GM18907 (cell line): ENCODE results near the gene ALDH16A1.

Experiments
- ATAC-seq: cut with Tn5 transposase; IDR thresholded peaks from one replicate; pipeline ENCODE4 v1.9.1; 2021; ENCODE audit warnings: mild to moderate bottlenecking, moderate library complexity; ENCODE audit not compliant: unreplicated experiment

ALDH16A1 gene

DNA sequence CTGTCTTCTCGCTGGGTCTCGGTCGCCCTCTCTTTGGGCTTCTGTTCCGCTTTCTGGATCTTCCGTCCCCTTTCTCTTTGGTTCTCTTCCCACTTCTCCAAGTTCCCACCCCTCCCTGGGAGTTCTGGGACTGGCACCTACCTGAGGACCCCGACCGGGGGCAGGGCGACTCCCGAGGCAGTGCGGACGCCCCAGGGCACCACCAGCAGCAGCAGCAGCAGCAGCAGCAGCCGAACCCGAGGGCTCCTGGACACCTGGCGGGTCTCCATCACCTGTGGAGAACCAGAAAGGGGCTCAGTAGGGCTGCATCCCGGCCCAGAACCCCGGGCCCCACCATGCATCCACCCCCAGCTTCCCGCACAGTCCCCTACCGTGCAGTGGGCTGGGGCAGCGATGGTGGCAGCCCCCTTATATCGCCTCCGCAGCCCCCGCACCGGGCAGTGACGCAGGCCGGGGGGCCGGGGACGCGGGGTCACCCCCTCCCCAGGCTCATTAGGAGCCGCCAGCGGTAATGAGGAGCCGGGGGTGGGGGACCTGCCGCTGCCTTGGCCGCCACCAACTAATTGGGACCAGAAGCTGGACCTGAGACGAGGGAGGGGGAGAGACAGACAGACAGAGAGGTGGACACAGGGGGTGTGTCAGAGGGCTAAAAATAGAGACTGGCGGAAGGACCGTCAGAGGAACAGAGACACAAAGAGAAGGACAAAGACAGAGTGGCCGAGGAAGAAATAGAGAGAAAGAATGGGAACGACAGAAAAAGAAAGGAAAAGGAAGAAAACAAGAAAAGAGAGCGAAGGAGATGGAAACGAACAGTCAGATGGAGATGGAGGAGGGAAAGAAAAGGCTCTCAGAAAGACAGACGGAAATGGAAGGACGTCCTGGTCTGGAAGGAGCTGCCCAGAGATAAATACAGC lies 29.7 kb upstream of the ALDH16A1 start, which contains the start of gene PTH2:
TSS of gene PTH2 (minus strand) at position 371 of the 914 bp plus-strand sequence. CDS start at position 269, 102 bp downstream.
- ATAC-seq = no peak

DNA sequence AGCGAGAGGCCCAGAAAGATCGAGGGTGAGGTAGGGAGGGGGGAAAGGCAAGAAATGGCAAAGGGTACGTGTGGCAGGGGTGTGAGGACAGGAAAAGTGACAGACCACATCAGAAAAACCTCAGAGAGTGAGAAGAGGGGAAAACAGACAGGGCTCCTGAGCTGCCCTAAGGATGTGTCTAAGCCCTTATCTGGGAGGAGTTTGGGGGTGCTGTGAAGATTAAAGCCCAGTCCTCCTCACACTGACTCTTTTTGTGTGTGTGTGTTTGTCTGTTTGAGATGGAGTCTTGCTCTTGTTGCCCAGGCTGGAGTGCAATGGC lies 29.1 kb upstream of the ALDH16A1 start:
- ATAC-seq = no peak

DNA sequence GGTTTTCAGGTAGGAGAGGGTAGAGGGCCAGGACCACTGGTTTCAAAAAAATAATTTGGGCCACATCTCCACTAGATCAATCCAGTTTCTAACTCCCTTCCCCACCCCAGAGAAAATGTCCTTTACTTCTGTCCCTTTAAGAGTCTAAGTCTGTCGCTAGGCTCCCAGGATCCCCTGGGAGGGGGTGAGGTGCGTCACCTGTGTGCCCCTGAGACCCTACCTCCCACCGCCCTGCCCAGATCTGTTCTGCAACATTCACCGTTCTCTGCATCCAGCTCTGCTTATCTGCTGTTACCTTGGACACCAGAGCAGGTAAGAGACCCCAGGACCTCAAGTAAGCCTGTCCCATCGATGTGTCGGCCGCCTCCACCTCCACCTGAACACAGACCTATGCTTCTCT lies 27.8 kb upstream of the ALDH16A1 start, which contains the start of gene GFY:
TSS of gene GFY (plus strand) at position 211 of the 400 bp plus-strand sequence. CDS start 1,043 bp downstream, outside the sequence.
- ATAC-seq = no peak

GRCh38 chr19:49425922-49426592 lies 27.0 kb upstream of the ALDH16A1 start:
- ATAC-seq = no peak

DNA sequence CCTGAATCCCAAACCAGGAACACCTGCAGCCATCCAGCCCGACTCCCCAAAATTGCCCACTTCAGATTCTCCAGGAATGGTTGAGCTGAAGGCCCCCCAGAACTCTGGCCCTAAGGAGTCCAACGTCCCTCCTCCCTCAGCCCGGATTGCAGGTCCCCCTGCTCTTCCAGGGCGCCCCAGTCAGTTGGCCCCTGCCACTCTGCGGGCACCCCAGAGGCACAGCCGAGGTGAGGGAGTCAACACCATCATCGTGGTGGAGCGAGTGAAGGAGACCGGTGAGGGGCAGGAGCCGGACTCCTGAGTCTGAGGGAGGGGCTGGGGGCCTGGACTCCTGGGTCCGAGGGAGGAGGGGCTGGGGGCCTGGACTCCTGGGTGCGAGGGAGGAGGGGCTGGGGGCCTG lies 25.7 kb upstream of the ALDH16A1 start:
- ATAC-seq = no peak

- no peak for ATAC-seq
Measured at GRCh38 chr19:49427855-49428546, 25.0 kb upstream of the ALDH16A1 start.

GRCh38 chr19:49428547-49429451 lies 24.2 kb upstream of the ALDH16A1 start:
- ATAC-seq = no peak

DNA sequence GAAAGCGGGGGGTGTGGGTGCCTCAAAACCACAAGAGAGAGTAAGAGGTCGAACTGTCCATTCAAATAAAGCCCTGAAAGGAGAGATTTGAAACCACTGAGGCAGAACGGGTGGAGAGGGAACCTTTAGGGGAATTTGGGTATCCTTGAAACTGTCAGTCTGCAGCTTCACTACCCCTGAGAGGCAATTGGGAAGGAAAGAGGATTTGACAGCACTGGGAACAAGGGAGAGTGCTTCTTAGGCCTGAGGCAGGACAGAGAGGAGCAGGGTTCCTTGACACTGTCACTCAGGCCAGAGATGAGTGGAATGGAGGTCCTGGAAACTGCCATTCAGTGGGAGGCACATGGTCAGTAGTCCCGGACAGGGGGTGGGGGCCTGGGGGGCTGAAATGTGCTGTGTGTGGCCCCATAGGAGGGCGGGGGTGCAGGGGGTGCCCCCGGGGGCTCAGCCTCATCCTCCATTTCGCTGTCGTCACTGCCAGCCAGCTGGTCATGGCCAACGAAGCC lies 22.8 kb upstream of the ALDH16A1 start:
- ATAC-seq = no peak

DNA sequence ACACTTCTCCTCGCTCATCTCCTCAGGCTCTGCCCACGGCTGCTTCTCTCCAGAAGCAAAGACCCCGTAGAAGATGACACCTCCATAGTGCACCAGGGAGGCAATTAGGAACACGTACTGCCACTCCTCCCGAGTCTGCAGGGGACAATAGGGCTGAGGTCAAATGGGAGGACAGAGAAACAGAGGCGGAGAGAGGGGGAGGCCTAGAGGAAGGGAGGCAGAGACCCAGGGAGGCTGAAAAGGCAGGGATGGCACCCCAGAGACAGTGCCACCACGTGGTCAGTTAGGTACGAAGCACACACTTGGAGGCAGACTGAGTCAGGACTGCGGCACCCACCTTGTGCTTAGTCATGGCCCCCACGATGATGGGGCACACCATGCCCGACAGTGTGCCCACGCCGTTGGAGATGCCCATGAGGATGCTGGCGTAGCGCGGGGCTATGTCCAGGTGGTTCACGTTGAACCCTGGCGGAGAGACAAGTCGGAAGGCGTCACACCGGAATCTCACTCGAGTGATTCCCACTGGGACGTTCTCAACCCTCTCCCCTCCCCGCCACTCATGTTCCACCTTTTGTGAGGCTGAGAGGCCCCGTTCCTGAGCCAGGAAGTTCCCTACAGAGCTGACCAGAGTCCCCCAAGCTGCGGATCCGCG lies 22.2 kb upstream of the ALDH16A1 start:
- no peak for ATAC-seq

- ATAC-seq = no peak
Measured at GRCh38 chr19:49431330-49431749, 21.7 kb upstream of the ALDH16A1 start.

DNA sequence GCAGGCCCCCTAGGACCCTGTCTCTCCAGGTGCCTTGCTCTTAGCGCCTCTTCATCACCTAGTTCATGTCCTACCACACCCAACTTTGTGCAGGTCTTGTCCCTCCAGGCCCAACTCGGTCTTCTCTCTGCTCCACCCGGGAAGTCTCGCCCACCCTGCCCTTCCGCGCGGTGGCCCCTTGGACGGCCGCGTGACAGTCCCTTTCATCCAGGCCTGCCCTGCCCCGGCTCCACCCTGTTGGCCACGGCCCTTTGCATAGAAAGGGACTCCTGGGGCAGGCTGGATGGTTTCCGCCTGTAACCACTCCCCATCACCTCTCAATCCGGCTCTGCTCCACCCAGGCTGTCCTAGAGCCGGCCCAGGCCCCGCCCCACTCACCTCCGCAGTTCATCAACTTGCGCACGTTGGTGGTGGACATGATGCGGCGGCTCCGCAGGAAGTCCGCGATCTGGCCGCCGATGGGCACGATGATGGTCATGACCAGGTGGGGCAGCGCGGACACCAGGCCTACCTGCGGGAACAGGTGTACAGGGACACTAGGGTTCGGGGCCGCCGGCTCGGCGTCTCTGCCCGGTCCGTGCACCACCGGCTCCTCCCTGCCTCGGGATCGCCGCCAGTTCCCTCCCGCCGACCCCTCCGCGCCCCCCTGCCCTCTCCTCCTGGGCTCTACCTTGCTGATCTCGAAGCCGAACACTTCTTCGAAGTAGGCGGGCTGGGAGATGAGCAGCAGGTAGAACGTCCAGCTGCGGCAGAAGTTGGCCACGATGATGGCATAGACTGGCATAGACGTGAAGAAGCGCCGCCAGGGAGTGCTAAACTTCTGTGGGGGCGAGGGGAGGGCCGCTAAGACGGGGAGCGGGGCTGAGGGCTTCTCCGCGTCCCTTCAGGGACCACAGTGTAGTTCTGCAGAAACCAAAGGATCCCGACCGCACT lies 20.6 kb upstream of the ALDH16A1 start:
- no peak for ATAC-seq

DNA sequence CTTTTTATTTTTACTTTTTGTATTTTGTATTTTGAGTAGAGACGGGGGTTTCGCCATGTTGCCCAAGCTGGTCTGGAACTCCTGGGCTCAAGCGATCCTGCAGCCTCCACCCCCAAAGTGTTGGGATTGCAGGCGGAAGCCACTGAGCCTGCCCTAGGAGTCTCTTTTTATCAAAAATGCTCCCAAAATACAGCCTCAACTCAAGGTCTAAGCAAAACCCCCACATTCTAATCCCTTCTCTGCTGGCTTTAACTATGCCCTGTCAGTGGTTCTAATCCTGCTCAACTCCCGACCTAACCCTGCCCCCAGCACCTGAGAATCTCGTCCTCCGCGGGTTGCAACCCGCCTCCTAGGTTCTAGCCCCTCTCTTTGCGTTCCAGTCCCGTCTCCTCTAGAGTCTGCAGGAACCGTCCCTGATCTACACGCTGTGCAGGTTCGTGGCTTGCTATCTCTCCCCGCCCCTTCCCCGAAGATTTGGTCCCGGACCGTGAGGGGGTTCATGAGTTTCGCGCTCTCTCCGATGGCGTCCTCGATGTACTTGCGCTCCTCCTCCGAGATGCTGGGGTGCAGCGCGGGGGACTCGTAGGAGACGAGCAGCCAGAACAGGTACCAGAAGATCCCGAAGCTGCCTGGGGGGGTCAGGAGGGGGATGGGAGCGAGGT lies 19.7 kb upstream of the ALDH16A1 start:
- no peak for ATAC-seq

- no peak for ATAC-seq
Measured at GRCh38 chr19:49434907-49435583, 18.0 kb upstream of the ALDH16A1 start.

DNA sequence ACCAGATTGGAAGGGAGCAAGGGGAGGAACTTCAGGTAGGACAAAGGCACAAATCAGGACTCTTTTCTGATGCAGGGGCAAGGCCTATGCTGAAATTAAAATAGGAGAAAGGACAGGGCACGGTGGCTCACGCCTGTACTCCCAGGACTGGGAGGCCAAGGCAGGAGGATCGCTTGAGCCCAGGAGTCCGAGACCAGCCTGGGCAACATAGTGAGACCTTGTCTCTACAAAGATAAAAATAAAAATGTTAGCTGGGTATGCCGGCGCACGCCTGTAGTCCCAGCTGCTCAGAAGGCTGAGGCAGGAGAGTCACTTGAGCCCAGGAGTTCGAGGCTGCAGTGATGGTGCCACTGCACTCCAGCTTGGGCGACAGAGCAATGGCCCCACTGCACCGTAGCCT lies 17.4 kb upstream of the ALDH16A1 start:
- no peak for ATAC-seq

DNA sequence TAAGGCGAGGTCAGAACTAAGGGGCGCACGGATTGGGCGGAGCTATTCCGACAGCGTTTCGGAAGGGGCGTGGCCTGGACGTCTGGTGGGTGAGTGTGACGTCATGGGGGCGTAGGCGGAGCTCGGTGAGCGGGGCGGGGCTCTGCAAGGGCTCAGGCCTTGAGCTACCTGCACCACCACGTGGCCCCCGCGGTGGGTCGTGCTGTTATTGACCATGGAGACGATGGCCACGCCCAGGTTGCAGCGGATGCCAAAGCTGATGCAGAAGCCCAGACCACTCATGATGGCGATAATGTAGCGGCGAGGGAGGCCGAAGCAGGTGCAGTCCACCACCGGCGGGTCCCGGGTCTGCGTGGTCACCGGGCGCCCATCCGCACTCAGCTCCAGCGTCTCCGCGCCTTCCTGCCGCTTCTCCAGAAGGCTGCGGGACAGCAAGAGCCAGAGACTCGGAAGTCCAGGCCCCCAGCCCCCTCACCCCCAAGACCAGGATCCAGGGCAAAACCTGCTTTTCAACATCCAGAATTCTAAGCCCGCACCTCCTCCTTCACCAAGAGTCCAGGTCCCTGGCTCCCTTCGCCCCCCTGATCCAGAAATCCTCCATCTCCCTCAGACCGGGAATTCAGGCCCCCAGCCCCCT lies 16.5 kb upstream of the ALDH16A1 start:
- ATAC-seq = no peak

DNA sequence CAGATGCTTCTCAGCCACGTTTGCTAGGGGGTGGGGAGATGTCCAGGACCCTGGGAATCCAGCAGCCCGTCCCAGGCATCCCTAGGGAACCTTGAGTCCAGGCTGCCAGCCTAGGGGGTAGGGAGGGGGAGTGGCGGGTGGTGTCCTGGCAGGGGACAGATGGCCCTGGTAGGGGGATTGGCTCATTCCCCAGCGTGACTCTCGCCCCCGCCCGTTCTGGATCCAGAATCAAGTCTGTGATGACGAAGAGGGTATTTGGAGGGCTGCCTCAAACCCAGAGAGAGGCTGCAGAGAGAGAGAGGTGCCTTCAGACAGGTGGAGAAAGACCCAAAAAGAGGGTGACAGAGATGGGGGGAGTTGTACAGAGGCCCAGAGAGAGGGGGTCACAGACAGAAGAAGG lies 15.8 kb upstream of the ALDH16A1 start:
- no peak for ATAC-seq

DNA sequence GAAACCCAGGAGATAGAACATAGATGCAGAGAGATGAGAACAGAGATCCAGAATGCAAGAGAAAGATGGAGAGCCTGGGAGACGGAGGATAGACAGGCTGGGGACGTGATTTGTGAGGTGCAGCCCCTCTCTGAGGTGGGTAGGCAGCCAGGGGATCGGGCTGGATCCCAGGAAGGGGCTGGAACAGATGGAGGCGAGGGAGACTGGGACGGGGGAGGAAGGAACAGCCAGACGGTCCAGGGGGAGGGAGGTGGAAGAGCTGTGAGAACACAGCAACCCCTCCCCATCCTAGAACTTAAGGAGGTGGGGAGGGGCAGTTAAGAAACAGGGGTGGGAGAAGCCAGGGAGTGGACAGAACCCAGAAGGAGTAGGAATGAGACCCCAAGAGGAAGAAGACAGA lies 14.8 kb upstream of the ALDH16A1 start:
- ATAC-seq = no peak
